ENCODE results near the gene ECE1. TPM values are rescaled to one million over a fixed set of nuclear protein-coding genes. Genes with fewer than 3 reads are reported as not detected.

ECE1 gene
- total and polyA plus RNA-seq, 2 of the 8 experiments (the other 6 are each of a cell fraction or from before 2014, with no cell fraction given), result 21.4 to 36.8 TPM

DNA sequence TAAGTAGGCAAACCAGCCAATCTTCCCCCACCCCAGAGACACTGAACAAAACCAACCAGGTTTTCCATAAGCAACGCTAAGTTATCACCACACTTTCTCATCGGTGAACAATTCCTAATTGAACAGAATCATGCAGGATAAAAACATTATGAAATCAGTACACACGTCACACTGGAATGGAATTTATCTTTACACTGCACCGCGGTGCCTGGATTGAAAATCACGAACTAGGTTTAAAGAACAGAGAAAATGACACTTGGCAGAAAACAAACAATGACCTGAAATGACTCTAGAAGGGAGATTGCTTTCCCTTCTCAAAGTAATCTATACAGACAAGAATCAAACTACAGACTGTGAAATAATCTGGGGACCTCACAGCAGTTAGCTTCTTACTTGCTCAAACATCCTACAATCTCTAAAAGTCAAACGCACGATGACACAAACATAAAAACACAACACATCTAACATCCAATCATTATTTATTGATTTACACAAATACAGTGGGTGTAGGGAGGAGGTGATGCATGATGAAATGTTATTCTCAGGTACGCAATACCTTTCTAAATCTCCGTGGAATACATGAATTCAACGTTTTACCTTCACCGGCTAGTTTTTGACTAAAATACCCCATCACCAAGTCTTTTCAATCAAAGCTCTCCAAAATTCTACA lies 115.5 kb downstream of the ECE1 start (continued):
- TF ChIP-seq CHD7 (IDR thresholded peaks at IDR 0.05; ENCODE audit: insufficient replicate concordance, low read length), result no peak
- no peak for TF ChIP-seq GABPA (IDR thresholded peaks at IDR 0.05; ENCODE audit: borderline replicate concordance, insufficient read depth, low read length)
